GM21737 (cell line): Measurements from ENCODE around the gene SRBD1.
A peak's percentile ranks its signal among the peaks of the same experiment; 100 is the strongest.

Source experiments
- ATAC-seq: cut with Tn5 transposase; IDR thresholded peaks from one replicate; pipeline ENCODE4 v1.9.1; 2021; ENCODE audit warnings: mild to moderate bottlenecking, moderate library complexity; ENCODE audit not compliant: unreplicated experiment

Gene SRBD1, protein sequence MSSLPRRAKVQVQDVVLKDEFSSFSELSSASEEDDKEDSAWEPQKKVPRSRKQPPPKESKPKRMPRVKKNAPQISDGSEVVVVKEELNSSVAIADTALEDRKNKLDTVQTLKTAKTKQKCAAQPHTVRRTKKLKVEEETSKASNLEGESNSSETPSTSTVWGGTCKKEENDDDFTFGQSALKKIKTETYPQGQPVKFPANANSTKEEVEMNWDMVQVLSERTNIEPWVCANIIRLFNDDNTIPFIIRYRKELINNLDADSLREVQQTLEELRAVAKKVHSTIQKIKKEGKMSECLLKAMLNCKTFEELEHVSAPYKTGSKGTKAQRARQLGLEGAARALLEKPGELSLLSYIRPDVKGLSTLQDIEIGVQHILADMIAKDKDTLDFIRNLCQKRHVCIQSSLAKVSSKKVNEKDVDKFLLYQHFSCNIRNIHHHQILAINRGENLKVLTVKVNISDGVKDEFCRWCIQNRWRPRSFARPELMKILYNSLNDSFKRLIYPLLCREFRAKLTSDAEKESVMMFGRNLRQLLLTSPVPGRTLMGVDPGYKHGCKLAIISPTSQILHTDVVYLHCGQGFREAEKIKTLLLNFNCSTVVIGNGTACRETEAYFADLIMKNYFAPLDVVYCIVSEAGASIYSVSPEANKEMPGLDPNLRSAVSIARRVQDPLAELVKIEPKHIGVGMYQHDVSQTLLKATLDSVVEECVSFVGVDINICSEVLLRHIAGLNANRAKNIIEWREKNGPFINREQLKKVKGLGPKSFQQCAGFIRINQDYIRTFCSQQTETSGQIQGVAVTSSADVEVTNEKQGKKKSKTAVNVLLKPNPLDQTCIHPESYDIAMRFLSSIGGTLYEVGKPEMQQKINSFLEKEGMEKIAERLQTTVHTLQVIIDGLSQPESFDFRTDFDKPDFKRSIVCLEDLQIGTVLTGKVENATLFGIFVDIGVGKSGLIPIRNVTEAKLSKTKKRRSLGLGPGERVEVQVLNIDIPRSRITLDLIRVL

DNA sequence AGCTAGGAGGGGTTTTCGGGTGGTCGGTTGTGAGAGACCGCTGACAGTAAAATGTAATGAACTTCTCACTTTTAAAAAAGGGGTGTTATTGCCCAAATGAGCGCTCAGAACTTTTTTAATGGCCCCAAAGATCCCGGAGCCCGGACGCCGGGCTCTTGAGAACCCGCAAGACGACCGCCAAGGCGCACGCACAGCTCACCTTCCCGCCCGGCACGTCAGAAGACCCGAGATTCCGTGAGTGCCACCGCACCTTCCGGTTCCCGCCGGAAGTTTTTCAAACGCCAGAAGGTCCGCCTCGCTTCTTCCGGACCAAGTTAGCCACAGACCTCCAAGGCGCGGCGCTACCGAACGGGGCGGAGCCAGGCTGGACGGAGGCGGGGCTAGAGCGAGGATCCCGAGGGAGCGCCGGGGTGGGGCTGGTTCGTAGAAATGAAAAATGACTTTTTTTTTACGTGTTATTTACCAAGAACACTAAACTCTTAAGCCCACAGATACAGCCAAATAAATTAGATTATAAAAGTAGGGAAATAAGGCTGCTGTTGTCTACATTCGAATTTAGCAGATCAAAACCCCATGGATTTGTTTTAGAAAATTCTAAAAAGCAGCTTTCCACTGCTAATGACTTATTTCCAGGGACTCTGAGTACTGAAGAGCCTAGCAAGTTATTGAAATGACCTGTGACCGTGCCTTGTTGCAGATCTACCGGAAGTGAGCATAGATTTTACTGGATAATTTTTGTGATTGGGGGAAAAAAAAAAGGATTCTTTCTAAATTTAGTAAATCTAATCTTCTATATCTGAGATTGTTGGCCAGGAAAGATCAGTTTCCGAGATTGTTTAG, at the start of gene SRBD1:
Gene SRBD1, minus strand, starts transcription at position 248 of the 840 bp plus-strand sequence. CDS start 5,826 bp downstream, outside the sequence.
- peak; percentile 89 for ATAC-seq

DNA sequence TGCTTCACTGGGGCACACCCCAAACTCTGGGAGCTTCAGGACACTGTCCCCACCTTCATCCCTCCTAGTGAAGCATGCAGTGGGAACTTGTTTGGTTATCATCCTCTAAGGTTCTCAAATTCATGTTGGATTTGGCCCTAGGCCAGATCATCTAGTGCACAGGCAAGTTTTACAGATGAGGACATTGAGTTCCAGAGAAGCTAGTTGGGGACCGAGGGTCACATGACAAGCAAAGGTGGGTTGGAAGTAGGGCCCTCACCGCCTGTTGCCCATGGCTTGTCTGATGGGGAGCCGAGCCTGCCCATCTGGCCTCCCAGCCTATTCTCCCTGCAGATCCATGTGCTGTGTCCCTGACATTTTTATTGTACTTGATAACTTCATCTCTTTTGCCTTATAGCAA, 43.2 kb upstream of the SRBD1 start:
- ATAC-seq: no peak

DNA sequence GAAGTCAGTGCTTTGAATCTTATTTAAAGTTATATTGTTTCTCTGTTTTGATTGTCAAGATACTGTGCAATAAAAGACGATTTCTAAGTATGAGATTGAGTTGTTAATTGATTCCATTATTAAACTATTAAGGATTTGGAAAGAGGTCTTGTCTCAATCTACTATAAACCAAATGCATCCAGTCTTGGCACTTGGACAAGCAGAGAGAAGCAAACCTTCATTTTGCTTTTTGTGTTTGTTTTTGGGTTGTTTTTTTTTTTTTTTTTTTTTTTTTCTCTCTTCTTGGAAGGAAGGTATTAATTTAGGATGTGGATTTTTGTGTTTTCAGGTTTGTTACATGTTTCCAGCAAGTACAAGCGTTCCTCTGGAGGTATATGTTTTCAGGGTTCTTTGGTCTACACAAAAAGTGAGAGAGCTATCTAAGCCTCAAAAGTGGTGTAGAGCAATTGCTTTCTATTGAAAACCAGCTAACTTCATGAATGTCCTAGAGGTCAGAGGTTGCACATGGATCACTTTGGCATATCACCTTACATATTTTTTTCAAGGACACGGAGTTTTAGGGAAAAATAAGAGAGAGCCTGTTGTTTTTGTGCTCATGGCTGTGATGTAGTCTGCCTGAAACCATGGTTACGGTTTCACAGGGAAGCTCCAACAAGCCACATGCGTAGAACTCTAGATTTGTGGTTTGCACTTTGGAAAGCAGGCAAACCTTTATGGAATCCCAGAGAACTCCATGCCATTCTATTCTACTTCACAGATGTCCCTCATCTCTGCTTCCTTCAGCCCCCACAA, 42.3 kb upstream of the SRBD1 start:
- no peak for ATAC-seq

DNA sequence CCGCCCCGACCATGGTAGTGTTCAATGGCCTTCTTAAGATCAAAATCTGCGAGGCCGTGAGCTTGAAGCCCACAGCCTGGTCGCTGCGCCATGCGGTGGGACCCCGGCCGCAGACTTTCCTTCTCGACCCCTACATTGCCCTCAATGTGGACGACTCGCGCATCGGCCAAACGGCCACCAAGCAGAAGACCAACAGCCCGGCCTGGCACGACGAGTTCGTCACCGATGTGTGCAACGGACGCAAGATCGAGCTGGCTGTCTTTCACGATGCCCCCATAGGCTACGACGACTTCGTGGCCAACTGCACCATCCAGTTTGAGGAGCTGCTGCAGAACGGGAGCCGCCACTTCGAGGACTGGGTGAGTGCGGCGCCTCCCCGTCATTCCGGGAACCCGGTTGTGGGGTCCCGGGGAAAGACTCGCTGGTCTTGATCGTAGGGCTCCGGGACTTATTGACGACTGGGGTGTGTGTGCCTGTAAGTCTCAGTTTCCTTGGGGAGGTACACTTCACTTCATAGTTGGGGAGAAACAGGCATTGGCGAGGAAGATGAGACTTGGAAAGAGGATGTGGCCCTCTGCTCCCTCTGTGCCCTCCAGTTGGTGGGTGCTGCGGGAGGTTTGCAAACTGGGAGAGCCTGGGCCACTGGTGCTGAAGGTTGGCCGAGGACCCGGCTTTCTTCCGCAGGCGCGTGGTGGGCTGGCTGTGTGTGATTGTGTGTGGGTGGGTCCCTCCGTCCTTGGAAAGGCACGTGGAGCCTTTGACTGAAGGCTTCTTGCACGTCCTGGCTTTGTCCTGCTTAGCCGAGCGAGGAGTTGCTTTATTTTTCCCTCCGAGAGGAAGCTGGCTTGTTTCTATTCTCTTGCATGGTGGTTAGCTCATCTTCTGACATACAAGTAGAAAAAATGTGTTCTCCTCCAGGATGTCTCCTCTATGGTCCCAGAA, 41.3 kb upstream of the SRBD1 start:
- no peak for ATAC-seq

DNA sequence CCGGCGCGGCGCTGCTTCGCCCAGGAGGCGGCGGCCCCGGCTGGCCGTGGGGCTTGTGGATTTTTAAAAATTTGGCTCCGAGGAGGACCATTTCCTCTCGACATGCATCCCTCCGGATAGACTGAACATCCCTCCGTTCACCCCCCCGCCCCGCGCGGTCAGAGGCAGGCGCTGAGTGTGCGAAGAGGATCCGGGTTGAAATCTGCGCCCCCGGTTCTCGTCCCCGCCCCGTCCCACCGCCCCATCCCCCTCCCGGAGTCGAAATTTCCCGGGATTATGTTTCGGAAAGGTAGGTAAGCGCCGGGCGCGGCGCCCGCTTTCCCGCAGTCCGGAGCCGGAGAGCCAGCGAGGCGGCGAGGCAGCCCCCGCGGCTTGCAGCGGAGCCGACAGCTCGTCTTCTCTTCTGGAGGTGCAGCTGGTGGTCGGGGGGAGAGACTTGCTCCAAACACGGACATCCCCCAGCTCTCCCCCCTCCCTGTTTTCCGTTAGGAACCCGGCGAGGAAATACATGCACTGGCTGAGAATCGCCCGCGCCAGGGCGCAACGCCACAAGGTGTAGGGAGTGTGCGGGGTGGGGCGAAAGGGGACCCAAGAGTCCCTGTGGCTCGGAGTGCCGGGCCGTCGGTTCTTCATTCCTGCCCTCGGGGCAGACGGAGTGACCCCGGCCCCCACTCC, 40.5 kb upstream of the SRBD1 start, which contains the start of gene PRKCE:
Gene PRKCE, plus strand, starts transcription at position 261 of the 675 bp plus-strand sequence.
- ATAC-seq: peak; percentile 7

DNA sequence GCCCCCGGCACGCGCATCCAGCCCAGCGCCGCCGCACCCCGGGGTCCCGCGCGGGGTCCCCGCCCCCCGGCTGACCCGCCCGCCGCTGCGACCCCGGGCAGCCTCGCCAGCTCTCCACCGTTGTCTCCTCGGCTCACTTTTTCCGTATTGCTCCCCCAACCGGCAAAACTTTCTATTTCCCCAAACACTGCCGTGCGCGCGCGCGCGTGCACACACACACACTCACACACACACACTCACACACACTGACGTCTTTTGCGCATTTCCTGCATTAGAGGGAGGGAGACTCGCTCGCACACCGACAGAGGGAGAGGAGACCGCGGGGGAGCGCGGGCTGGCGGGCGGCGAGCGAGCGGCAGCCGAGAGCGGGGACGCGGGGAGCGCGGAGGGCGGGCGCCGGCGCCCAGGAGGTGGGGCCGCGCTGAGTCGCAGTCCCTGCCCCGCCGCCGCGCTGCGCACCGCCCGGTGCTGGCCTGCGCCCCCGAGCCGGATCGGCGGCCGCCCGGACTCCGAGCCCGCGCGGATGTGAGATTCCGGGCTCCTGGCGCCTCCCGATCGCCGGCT, 39.9 kb upstream of the SRBD1 start:
- peak; percentile 72 for ATAC-seq

DNA sequence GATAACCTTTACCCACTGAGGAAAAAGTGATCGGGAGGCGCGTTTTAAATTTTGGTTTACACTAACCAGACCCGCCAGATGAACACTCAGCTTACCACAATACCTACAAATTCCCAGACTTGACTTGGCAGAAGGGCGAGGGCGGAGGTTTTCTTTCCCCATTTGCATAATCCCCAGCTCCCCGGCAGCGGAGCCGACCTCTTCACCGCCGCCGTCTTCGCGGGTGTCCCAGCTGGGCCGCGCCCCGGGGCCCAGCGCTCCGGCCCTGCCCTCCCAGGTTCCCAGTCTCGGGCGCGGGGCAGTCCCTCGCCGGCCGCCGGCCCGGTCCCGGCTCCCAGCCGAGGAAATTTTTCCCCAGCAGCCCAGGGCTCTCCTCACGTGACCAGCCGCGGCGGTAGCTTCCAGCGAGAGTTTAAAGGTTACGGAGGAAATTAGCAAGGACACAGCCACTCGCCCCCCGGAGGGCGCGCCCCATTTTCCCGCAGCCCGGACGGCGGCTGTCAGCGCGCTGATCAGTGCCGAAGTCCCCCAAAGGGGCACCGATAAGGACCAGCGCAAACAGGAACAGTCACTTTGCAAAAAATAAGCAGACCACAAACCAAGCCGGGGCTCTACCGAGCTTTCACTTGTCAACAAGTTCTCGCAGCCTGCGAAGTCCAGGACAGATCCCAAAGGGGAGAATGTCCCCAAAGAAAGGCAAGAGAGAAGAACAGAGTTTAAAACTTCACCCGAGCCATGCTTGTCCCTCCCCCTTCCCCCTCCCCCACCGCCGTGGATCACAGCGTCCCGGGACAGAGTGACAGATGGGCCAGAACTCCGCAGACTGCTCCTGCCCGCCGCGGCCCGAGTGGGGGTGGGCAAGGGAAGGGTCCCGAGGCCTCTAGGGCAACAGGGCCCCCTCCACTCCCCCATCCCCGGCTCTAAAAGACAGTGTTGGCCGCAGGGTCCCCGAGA, 39.1 kb upstream of the SRBD1 start:
- ATAC-seq: peak; percentile 29

DNA sequence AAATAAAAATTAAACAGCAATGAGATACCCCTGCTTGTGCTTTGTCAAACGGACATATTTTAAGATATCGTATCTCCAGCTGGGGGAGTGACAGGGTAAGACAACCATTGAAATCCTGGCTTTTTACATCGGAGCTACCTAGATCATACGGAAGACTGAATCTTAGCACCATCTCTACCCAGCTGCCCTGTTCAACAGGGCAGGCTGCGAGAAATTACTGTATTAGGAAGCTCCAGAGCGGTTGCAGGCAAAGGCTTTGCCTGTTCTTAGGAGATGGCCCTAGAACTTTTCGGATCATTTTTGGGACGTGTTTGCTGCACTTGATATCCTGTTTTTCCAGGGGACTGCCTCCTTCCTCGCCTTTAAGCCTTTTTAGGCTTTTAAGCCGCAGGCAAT, 38.4 kb upstream of the SRBD1 start:
- no peak for ATAC-seq

DNA sequence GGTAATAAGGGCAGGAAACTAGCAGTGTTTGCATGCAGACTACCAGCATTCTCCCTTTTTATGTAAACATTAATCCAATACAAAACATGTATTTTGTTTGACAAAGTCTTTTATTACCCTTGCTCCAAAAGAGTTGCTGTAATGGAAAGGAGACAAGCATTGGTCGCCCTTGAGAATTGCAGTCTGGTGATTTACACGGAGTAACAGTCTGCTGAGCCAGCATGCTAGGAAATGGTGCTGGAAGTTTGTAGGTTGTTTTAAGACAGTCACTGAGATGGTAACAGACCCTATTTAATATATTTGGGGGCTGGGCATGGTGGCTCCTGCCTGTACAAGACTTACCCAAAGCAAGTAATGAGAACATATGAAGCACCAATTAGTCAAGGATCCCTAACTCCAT, 37.6 kb upstream of the SRBD1 start:
- no peak for ATAC-seq

DNA sequence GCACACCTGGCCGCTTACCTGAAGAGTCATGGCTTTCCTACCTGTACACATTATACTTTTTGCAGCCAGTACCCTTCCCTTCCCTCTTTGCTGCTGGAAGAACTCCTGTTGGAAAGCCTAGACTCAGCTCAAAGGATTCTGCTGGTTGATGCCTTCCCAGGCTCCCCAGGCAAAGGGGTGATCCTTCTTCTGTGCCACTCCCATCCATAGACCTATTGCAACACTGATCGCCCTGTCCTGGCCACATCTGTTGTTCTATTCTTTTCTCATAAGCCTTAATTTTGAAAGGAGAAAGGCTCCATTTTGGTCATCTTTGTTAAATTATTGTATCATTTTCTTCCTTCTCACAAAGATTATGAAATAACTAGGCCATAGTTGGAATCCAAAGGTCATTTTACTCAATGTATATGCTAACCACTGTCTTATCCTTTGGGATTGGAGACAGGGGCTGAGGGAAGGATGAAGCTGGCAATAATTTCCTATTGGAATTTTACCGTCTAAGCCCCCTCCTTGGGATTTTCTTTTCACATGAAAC, 37.0 kb upstream of the SRBD1 start:
- no peak for ATAC-seq

DNA sequence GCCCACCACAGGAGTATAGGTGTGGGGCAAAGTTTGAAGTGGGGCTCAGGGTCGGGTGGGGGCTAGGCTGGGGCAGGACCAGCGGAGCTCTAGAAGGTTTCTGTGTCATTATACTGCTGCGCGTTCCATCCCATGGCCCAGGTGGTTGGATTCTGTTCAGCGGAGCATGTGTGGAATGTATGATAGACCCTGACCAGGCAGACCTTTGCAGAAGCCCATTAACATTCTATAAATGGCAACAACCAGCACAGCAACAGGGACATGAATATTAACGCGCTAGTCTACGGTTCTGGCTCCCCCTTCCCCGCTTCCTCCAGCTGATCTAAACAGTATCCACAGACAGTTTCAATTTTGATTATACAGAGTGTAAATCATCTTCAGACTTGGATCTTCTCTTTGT, 36.3 kb upstream of the SRBD1 start:
- ATAC-seq: no peak

DNA sequence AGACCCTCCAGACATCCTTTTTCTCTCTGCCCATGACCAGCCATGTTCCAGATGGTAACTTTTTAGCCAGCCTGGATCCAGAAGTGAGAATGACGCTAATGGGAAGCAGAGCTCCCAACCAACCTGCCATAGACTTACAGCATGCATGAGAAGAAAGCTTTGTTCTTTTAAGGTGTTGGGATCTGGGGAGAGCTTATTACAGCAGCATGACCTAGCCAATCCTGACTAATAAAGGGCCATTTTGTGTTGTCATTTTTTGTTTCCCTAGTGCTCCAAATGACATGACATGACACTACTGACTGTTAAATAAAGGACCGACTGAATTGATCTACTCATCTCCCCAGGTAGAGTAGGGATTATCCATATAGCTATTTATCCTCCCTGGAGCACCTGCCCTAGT, 35.2 kb upstream of the SRBD1 start:
- ATAC-seq: no peak

DNA sequence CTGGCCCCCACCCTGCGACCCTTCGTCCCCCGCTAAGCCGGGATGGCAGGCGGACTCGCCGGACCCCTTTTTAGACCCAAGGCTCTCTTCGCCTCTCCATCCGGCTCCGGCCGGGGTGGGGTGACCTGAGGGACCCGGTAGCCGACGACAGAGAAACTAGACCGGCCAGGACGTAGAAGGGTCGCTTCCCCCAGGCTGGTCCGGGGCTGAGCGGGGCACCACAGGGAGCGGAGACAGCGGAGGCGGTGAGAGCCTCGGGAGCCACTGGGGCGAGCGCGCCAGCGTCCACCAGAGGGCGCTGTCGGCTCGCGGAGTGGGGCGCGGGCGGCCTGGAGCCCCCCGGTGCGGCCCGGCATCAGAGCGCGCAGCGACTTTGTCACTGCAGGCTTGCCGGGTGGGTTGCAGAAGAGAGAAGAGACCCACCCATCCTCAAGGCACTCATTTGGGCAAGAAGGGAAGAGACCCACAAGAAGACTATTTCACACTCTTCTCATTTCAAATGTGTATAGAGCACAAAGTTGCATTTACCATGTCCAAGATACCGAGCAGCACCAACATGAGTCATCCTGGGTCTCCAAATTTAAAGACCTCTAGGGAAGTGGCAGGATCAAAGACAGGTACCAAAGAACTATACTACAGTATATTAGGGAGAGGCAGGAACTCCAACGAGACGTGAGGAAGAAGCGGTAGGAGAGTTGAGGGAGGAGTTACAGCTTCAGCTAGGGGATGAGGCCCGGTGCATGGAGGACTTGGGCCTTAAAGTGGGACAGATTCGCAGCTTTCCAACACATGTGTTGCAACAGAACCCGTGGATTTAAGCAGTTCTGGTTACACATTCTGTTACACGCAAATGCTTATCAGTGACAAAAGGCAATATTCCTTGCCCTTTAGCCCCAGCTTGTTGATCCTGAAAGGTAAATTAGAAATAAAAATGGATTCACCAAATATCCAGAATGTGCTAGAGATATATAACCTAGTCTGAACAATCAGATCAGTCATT, 32.8 kb upstream of the SRBD1 start:
- peak; percentile 76 for ATAC-seq

DNA sequence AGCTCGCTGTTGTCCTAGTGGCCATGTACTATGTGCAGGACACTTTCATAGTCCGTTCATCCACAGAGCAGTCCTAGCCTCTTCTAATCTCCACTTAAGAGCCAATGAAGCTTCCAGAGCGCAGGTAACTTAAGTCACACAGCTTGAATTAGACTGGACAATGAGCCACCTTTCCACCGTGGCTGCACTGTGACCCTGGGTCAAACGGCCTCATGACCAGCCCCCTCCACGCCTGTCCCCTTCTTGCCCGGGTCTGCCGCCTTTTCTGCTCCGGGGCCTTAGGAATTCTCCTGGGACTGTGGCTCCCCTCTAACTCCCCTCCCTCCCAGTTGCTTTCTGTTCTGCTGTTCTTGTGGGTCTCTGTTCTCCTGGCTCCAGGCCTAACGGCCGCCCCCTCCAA, 32.0 kb upstream of the SRBD1 start:
- no peak for ATAC-seq

DNA sequence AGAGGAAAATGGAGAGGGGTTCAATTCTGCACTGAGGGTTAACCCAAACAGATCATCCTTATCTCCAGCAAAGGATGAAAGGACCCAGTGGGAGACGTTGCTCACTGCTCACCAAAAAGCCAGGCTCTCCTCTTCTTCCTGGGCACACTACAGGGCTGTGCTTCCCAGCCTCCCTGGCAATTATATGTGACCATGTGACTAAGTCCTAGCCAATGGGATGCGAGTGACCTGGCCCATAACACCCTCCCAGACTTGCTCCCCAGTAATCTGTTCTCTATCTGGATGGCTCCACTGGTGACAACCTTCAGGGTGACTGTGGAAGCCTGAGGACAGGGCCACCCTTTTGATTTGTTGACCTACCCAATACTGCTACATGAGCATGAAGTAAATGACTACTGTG, 29.5 kb upstream of the SRBD1 start:
- no peak for ATAC-seq
